Epithelial cell of esophagus (primary cell): ENCODE data around the gene CNNM3.
"Not testable (repeated sequence)": the region's sequence is repeated elsewhere in the genome, so short reads cannot be mapped to it uniquely, and the experiment has no call there.

ENCODE experiments used
- DNase-seq: peaks from one replicate; pipeline ENCODE4 v3.0.0; 2010; ENCODE audit warnings: low read depth
- H3K4me3 ChIP-seq: 2 replicates; pipeline ENCODE4 v1.5.1; 2011; ENCODE audit warnings: mild to moderate bottlenecking, low read length, control low read depth
- TF ChIP-seq, protein P1 (sequence below): IDR thresholded peaks from 2 replicates; pipeline ENCODE4 v1.5.1; 2011; ENCODE audit warnings: low read depth, mild to moderate bottlenecking, low read length, control low read depth, inconsistent platforms; ENCODE audit not compliant: insufficient read depth; ENCODE audit errors: missing control alignments

Gene CNNM3

DNA sequence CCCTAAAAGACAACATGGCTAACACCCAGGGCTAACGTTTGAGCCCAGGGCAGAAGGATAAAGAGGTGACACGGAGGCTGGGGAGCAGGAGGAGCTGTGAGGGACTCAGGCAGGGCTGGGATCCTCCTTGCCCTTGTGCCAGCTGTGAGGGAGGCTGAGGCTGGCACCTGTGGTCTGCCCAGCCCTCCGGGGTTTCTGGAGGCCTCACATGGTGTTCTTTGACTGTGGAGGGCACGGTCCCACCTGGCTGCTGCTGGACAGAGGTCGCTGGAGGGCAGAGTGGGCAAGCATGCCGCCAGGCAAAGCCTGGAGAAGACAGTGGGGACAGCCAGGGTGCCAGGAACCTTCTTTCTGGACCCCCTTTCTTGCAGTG is 26.8 kb upstream of the CNNM3 start:
- TF ChIP-seq, protein P1, sequence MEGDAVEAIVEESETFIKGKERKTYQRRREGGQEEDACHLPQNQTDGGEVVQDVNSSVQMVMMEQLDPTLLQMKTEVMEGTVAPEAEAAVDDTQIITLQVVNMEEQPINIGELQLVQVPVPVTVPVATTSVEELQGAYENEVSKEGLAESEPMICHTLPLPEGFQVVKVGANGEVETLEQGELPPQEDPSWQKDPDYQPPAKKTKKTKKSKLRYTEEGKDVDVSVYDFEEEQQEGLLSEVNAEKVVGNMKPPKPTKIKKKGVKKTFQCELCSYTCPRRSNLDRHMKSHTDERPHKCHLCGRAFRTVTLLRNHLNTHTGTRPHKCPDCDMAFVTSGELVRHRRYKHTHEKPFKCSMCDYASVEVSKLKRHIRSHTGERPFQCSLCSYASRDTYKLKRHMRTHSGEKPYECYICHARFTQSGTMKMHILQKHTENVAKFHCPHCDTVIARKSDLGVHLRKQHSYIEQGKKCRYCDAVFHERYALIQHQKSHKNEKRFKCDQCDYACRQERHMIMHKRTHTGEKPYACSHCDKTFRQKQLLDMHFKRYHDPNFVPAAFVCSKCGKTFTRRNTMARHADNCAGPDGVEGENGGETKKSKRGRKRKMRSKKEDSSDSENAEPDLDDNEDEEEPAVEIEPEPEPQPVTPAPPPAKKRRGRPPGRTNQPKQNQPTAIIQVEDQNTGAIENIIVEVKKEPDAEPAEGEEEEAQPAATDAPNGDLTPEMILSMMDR: no peak
- DNase-seq: no peak
- H3K4me3 ChIP-seq: no peak overlapping the region

DNA sequence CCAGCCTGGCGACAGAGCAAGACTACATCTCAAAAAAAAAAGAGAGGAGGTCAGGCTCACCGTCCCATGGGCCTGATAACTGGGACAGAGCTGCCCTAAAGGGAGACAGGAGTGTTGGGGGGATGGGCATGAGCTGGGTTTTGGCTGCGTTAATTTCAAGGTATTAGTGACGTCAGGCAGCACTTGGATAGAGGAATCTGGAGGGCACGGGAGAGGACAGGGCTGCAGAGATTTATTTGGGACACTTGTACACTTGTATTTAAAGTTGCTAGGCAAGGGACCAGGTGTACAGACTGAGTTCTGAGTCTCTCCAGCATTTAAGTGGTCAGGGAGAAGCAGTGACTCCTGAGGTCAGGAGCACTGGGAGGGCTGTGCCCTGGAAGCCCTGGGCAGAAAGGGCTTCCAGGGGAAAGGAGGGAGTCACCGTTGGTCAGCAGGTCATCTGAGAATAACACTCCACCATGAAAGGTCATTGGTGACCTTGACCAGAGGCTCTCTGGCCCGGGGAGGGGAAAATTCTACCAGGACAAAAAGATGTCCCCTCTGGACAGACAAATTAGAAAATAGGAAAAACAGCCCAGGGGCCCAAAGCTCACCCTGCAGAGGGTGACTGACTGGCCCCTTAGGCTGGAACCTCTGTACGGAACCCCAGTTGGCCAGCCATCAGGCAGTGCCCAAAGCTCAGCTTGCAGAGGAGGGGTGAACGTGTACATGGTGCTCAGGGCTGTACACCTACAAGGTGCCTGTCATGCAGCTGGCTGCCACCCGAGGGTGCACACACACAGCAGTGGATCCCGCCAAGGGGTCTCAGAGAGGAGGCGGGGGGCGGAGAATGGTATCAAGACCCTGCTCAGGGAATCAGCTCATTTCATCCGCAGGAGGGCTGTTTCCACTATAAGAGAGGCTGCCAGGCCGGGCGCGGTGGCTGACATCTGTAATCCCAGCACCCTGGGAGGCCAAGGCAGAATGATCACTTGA is 23.0 kb upstream of the CNNM3 start:
- no peak for DNase-seq
- TF ChIP-seq, protein P1: no peak
- H3K4me3 ChIP-seq: no peak overlapping the region

GRCh38 chr2:96795076-96795475 is 21.0 kb upstream of the CNNM3 start:
- TF ChIP-seq, protein P1: no peak
- no peak for DNase-seq
- H3K4me3 ChIP-seq: no peak overlapping the region

- not testable (repeated sequence) for DNase-seq
These were observed 19.6 kb upstream of the CNNM3 start for GRCh38 chr2:96796497-96796896.

GRCh38 chr2:96797066-96797625 is 18.9 kb upstream of the CNNM3 start:
- no peak for DNase-seq
- TF ChIP-seq, protein P1: no peak
- H3K4me3 ChIP-seq: no peak overlapping the region

More at GRCh38 chr2:96796497-96796896, 19.6 kb upstream of the CNNM3 start:
- not testable (repeated sequence) for H3K4me3 ChIP-seq

GRCh38 chr2:96798733-96799622 is 17.1 kb upstream of the CNNM3 start:
- no peak overlapping the region for H3K4me3 ChIP-seq
- no peak for DNase-seq
- TF ChIP-seq, protein P1: no peak

GRCh38 chr2:96799623-96799935 is 16.5 kb upstream of the CNNM3 start:
- no peak overlapping the region for H3K4me3 ChIP-seq
- DNase-seq: no peak
- TF ChIP-seq, protein P1: no peak
